HTERT RPE-1 (cell line): Measurements from ENCODE around the gene MPI.

Experiments used
- in situ Hi-C: fragments of 300-500 bp; cut with MboI; formaldehyde crosslinking; loops from 4 replicates; pipeline ENCODE4 v1.14.3; 2020; ENCODE audit warnings: low sequenced_read_pairs

The MPI gene

GRCh38 chr15:74889883-74890664 lies at the start of gene MPI:
Gene MPI, plus strand, starts transcription at chr15:74890042. Its CDS starts 32 bp downstream, at chr15:74890074.
- in situ Hi-C loops = no loop called here

GRCh38 chr15:74840851-74841775 lies 48.7 kb upstream of the MPI start:
- in situ Hi-C loops = no loop called here

- in situ Hi-C loops = no loop called here
Measured at GRCh38 chr15:74841891-74842373, 47.9 kb upstream of the MPI start.

DNA sequence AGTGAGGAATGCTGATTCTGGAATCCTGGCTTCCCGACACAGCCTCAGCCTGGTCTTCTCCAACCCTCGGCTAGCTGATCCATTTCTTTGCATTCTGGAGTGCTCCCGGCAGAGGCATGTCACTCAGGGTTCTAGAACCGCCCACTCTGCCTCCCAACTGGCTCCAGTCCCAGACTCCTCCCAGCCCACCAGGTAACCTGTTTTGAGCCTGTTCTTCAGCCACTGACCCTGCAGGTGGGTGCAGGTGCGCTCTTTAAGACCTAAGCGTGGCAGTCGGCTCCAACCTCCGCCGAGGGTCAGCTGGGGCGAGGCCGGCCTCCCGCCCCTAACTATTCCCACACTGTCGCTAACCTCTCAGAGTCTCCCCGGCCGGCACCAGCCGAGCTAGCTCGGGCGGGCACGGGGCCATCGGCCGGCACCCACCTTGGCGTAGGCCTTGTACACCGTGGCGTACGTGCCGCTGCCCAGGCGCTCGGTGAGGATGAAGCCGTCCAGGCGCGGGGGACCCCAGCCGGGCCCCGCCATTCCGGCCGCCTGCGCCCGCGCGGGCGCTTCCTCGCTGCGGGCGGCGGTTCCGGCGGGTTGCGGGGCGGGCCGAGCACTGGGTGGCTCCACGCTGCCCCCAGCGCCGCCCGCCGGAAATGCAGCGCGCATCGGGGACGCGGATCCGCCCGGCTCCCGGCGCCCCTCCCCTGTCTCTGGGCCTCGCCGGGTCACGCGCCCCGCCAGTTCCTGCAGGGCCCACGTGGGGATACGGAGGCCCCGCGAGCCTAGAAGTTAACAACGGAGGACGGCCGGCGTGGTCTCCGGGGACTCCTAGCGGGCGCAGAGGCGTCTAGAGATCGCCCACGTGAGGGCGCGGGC lies 47.0 kb upstream of the MPI start, which contains the start of gene ULK3:
Gene ULK3 (minus strand): TSS at position 576 of the 864 bp plus-strand sequence. CDS start 51 bp downstream, at position 525.
- in situ Hi-C loops = no loop called here

DNA sequence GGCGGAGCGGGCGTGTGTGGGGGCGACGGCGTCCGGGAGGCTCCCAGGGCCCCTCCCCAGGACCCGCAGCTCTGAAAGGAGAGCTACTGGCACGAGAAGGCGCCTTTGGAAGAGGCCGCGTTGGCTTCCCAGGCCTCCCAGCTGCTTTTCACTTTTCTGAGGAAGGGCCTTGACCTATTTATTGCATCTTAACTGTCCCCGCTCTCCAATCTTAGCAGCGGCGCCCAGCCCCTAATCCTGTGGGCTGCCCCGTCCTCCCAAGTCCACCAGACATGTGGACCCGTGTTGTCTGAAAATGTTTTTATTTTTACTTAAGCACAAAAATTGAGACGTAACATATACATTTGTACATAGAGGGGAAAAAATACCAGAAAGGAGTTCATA lies 46.4 kb upstream of the MPI start:
- in situ Hi-C loops = no loop called here

DNA sequence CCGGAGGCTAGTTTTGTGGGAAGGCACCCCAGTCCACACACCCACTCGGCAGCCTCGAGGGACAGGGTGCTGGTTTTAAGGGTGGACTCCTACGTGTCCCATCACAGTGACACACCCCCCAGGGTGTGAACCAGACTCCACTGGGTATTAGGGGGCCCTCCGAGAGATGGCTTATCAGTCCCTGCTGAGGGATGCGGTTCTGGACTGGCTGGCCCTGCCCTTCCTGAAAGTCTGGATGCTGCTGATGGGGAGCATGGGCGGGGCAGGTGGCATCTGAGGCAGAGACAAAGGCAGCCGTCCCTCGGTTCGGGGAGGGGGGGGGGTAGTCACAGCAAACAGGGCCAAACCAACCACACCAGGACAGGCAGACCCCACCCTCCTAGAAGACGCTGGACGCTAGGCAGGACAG lies 45.9 kb upstream of the MPI start:
- in situ Hi-C loops = no loop called here

- in situ Hi-C loops = no loop called here
Measured at GRCh38 chr15:74844319-74845207, 45.3 kb upstream of the MPI start.

DNA sequence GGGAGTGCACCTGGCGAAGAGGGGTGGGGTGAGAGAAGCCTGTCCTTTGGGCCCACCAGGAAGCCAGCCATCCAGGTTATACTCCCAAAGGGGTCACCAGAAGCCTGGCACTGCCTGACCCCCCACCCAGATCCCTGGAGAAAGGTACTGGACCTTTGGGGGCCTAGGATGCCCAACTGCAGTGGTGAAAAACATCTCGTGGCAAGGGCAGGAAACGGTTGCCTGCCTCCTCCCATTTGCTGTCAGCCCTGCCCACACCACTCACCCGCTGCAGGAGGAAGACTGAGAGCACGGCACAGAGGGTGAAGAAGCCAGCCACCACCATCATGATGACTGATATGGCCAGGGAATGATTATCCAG lies 44.7 kb upstream of the MPI start:
- in situ Hi-C loops = no loop called here

DNA sequence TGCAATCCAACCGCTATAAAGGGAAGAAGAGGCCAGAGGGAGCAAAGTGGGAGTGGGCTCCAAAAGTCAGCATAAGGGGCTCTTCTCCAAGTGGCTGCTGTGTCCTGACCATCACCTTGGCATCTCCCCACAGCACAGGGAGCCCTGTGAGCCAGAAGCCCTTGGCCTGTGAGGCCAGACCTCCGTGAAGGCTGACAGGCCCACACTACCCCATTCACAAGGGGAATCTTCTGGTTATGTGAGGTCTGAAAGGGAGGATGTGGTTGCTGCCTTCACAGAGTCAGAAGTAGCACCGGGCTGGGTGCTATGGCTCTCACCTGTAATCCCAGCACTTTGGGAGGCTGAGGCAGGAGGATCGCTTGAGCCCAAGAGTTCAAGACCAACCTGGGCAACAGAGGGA lies 44.3 kb upstream of the MPI start:
- in situ Hi-C loops = no loop called here

DNA sequence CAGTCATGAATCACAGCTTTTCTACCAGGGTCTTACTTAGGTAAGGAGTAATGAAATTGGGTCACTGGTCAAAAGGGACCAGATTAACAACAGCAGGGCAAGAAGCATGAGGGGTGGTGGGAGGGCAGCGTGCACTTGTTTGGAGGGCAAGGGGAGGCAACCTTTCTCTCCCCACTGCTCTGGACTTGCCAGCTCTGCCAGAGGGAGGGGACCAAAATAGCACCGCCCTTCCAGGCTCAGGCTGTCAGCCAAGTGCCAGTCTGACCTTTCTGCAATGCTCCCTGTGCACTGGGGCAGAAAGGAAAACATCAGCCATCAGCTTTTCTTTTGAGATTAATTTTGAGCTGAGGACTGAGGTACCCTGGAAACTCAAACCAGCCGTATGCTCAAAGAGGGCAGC lies 42.4 kb upstream of the MPI start:
- in situ Hi-C loops = no loop called here

DNA sequence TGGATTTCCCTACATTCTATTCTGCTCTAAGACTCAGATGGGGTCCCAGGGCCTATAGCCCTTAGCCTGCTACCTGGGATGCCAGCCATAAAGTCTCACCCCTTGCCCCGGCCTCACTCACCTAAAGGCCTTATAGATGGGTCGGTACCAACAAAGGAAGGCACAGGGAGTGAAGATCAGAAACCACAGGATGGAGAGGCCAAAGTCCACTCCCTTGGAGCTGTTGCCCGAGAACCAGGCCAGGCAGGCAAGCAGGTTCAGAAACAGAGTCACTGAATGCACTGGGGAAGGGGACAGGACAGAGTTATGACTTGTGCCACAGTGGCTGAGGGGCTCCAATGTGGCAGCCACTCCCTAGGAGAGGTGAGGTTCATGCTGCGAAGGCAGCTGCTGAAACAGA lies 39.4 kb upstream of the MPI start:
- in situ Hi-C loops = no loop called here

- in situ Hi-C loops = no loop called here
Measured at GRCh38 chr15:74851960-74852359, 37.9 kb upstream of the MPI start.

- in situ Hi-C loops = no loop called here
Measured at GRCh38 chr15:74854453-74855022, 35.3 kb upstream of the MPI start.

DNA sequence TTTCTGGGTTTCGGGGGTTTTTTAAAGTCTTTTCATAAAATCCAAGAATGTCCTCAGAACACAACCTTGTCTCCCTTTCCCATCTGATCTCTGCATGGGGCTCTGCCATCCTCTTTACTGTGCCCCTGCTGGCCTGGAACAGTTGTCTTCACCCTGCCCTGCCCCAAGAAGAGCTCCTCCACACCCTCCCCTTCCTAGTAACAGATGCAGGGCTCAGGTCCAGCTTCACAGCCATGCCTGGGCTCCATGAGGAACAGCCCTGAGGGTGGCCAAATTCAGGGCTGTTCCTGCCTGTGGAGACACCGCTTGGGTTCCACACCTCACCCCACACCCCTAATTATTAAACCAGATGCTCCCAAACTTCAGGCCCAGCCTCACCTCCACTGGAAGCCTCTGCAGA lies 34.0 kb upstream of the MPI start:
- in situ Hi-C loops = no loop called here

GRCh38 chr15:74856537-74856936 lies 33.3 kb upstream of the MPI start:
- in situ Hi-C loops = no loop called here

DNA sequence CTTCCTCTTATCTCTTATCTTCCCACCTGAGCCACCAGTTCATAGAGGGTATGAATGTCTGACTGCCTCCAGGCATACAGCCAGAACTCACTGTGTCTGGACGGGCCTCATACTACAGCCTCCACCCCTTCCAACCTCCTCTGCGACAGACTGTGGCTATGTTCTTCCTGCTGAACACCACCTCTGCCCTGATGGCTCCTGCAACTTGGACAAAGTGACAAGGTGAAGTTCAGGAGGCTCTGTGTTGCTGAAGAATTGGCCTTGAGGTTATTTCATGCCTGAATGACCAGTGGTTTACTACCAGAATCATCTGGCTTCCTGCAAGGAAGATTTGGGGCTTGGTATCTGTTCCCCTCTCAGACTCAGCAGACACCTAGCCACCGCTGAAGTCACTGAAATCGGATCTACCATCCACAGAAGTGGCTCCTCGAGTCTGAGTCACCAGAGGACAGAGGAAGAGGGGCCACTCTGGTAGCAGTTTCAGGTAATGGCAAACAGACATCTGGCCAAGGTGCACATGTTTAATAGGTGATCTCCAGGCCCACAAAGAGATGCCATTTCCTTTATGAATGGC lies 32.7 kb upstream of the MPI start:
- in situ Hi-C loops = no loop called here

- in situ Hi-C loops = no loop called here
Measured at GRCh38 chr15:74857671-74858368, 32.0 kb upstream of the MPI start.

DNA sequence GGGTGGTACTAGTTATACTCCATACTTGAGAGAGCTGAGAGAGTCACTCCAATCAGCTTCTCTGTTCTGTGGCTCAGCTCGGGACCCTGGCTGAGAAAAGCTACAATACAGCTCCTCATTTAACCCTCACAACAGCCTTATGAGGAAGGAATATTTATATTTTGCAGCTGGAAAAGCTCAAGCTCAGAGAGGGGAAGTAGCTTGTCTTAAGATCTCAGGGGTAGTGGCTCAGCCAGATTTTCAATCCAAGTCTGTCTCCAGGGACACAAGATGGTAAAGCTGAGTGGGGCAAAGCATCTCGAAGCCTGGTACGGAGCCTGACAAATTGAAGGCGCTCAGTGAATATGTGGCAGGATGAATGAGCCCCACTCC lies 31.5 kb upstream of the MPI start:
- in situ Hi-C loops = no loop called here
